Muscle of leg (tissue), 16 donors: Measurements from ENCODE around the gene TBX18. TPM values are rescaled to one million over a fixed set of nuclear protein-coding genes. Genes with fewer than 3 reads are reported as not detected.

ENCODE experiments used
- DNase-seq: peaks from one replicate; pipeline ENCODE4 v3.0.0; 2013
- H3K27ac ChIP-seq: one replicate; pipeline ENCODE4 v1.5.1; 2013; ENCODE audit warnings: mild to moderate bottlenecking, low read length, control low read depth
- H3K27me3 ChIP-seq: one replicate; pipeline ENCODE4 v1.6.1; 2013; ENCODE audit warnings: low read length; ENCODE audit not compliant: control insufficient read depth, insufficient read depth
- H3K36me3 ChIP-seq: one replicate; pipeline ENCODE4 v1.6.1; 2013; ENCODE audit warnings: low read length; ENCODE audit not compliant: control insufficient read depth, insufficient read depth
- H3K4me1 ChIP-seq: one replicate; pipeline ENCODE4 v1.6.1; 2013; ENCODE audit warnings: low read length; ENCODE audit not compliant: control insufficient read depth, insufficient read depth
- H3K4me3 ChIP-seq: one replicate; pipeline ENCODE4 v1.5.1; 2013; ENCODE audit warnings: low read length, control low read depth
- H3K9me3 ChIP-seq: replicated peaks from 2 replicates; pipeline ENCODE4 v1.6.1; 2013; ENCODE audit warnings: low read depth, low read length; ENCODE audit not compliant: control insufficient read depth
- WGBS: methylation state at CpG from one replicate; pipeline ENCODE4 v1.1.5; 2013; ENCODE audit warnings: missing lambda C conversion rate; ENCODE audit not compliant: insufficient coverage; 5-methylcytosine and 5-hydroxymethylcytosine counted together
- long read RNA-seq, 11 donors: transcript quantifications; one replicate each; lab custom pipeline, GENCODE V29; 2026
- polyA plus RNA-seq, 8 donors: library from polyadenylated mRNA; unstranded; fragments of 120-200 nt; gene quantifications; one replicate each; pipeline versions ENCODE4 v1.2.1 to v1.2.3, GENCODE V29; 2013; ENCODE audit warnings: inconsistent platforms in 1 of 8, low replicate concordance in 1 of 8; ENCODE audit not compliant: insufficient read length in 8 of 8, insufficient read depth in 1 of 8
- total RNA-seq: library from RNA; stranded (reverse); fragments of 120-200 nt; gene quantifications from one replicate; pipeline ENCODE4 v1.2.4, GENCODE V29; 2013

The TBX18 gene
- total RNA-seq (20.3 TPM), polyA plus RNA-seq (10 to 100 TPM; 11.5 to 30.4 (median 18.8) TPM)
- long read RNA-seq, donor 1, full-length matches to known transcripts, result 3 of 3 reads
- long read RNA-seq, donor 1, partial matches to known transcripts, result 0 of 3 reads
- long read RNA-seq, donor 1, other reads (novel, unspliced or antisense), result 0 of 3 reads
- long read RNA-seq, donor 2, full-length matches to known transcripts, result 2 of 2 reads
- long read RNA-seq, donor 2, partial matches to known transcripts, result 0 of 2 reads
- long read RNA-seq, donor 2, other reads (novel, unspliced or antisense), result 0 of 2 reads
- long read RNA-seq, donor 3, full-length matches to known transcripts, result 6 of 6 reads
- long read RNA-seq, donor 3, partial matches to known transcripts, result 0 of 6 reads
- long read RNA-seq, donor 3, other reads (novel, unspliced or antisense), result 0 of 6 reads
- long read RNA-seq, donor 4, full-length matches to known transcripts, result 1 of 1 reads
- long read RNA-seq, donor 4, partial matches to known transcripts, result 0 of 1 reads
- long read RNA-seq, donor 4, other reads (novel, unspliced or antisense), result 0 of 1 reads
- long read RNA-seq, donor 5, full-length matches to known transcripts, result 7 of 7 reads
- long read RNA-seq, donor 5, partial matches to known transcripts, result 0 of 7 reads
- long read RNA-seq, donor 5, other reads (novel, unspliced or antisense), result 0 of 7 reads
- long read RNA-seq, donor 6, full-length matches to known transcripts, result 4 of 4 reads
- long read RNA-seq, donor 6, partial matches to known transcripts, result 0 of 4 reads
- long read RNA-seq, donor 6, other reads (novel, unspliced or antisense), result 0 of 4 reads
- long read RNA-seq, donor 7, full-length matches to known transcripts, result 3 of 8 reads
- long read RNA-seq, donor 7, partial matches to known transcripts, result 5 of 8 reads
- long read RNA-seq, donor 7, other reads (novel, unspliced or antisense), result 0 of 8 reads
- long read RNA-seq, donor 8, full-length matches to known transcripts, result 1 of 1 reads
- long read RNA-seq, donor 8, partial matches to known transcripts, result 0 of 1 reads
- long read RNA-seq, donor 8, other reads (novel, unspliced or antisense), result 0 of 1 reads
- long read RNA-seq, donor 9, full-length matches to known transcripts, result 8 of 8 reads
- long read RNA-seq, donor 9, partial matches to known transcripts, result 0 of 8 reads
- long read RNA-seq, donor 9, other reads (novel, unspliced or antisense), result 0 of 8 reads
- long read RNA-seq, donor 10, full-length matches to known transcripts, result 3 of 22 reads
- long read RNA-seq, donor 10, partial matches to known transcripts, result 19 of 22 reads
- long read RNA-seq, donor 10, other reads (novel, unspliced or antisense), result 0 of 22 reads
- long read RNA-seq, donor 11, full-length matches to known transcripts, result 3 of 3 reads
- long read RNA-seq, donor 11, partial matches to known transcripts, result 0 of 3 reads
- long read RNA-seq, donor 11, other reads (novel, unspliced or antisense), result 0 of 3 reads

DNA sequence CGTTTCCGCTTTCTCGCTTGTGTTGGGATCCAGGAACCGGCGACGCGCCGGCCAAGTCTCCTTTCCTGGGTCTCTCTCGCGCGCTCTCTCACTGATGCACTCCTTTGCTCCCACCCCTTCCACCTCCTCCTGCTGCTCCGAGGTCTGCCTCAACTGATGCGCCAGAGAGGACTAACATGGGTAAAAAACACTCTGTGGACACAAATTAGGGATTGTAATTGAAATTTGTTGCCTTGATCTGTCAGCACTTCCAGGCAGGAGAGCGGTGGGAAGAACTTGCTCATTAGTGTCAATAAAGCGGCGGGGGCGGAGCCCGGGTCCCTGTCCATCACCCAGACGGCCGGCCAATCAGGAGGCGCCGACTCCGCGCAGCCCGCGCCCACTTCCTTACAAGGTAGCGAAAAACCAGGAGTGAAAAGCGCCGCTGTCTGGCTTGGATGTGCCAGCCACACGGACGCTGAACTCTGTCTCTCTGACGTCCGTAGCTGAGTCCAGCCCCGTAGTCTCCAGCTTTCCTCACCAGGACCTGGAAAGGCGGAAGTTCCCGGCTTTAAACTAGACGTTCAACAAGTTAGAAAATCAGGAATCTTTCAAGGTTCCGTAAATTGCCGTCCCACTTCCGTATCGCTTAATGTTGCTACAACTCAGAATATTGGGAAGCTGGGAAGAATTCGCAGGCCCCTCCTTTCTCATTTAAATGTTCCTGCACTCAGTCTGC, at the start of gene TBX18:
Gene TBX18, minus strand, starts transcription at position 267 of the 718 bp plus-strand sequence. CDS start 417 bp downstream, outside the sequence.
- Histone ChIP-seq H3K4me3 (peak within 1 kb of the TSS; percentile 60), H3K27me3 (peaks cover 73% of the 10 kb centered on the region), H3K9me3 (no peaks in the 10 kb centered on the region), H3K36me3 (no peaks in the 10 kb centered on the region), H3K27ac (peak within 1 kb of the TSS; percentile 95), H3K4me1 (peaks cover 18% of the 10 kb centered on the region)
- peak; percentile 100 for DNase-seq
- 0% methylated on average over 32 of the region's 42 CpGs for WGBS

DNA sequence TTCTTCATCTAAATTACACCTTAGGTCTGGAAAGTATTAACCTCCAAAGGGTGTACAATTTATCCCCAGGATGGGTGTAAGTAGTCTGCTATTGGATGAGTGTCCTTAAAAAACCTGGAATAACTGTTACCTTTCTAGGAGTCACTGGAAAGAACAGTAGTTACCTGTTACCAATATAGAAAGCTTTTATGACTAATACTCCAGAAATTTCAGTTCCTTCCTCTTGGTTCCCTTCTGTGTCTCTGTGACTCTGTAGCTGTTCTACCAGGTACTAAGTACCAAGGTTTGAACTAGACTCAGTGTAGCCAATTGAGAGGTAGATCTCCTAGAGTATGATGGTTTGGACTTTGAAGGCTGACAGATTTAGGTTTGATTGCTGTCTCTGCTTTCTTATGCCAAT, 47.0 kb upstream of the TBX18 start:
- H3K4me1 ChIP-seq, result peaks cover 3% of the 10 kb centered on the region
- no peak overlapping the region for H3K27ac ChIP-seq
- no peaks in the 10 kb centered on the region for H3K36me3 ChIP-seq
- no peaks in the 10 kb centered on the region for H3K27me3 ChIP-seq
- H3K9me3 ChIP-seq, result no peaks in the 10 kb centered on the region
- no peak overlapping the region for H3K4me3 ChIP-seq
- no peak for DNase-seq

DNA sequence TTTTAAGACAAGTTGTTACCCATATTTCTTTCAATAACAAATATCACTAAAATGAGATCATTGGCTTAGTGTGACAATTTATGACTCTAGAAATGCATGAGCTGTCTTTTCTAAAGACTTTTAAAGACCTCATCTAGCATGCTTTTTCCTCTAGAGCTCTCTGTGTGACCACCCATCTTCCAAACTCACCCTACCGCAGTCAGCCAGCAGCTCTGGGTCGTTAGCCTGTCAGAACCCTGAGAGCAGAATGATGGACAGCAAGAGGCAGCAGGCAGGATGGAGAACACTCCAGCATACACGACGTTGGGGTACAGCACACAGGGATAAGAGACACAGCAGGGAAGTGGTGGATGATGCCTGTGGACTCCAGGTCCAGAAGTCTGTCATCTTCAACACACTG, 45.1 kb upstream of the TBX18 start:
- peak overlapping the region; percentile 43 for H3K27ac ChIP-seq
- 40% methylated on average over 1 of the region's 4 CpGs for WGBS
- H3K9me3 ChIP-seq, result no peaks in the 10 kb centered on the region
- DNase-seq, result peak; percentile 56
- H3K4me1 ChIP-seq, result peaks cover 3% of the 10 kb centered on the region
- no peaks in the 10 kb centered on the region for H3K36me3 ChIP-seq
- no peaks in the 10 kb centered on the region for H3K27me3 ChIP-seq
- H3K4me3 ChIP-seq, result no peak overlapping the region

DNA sequence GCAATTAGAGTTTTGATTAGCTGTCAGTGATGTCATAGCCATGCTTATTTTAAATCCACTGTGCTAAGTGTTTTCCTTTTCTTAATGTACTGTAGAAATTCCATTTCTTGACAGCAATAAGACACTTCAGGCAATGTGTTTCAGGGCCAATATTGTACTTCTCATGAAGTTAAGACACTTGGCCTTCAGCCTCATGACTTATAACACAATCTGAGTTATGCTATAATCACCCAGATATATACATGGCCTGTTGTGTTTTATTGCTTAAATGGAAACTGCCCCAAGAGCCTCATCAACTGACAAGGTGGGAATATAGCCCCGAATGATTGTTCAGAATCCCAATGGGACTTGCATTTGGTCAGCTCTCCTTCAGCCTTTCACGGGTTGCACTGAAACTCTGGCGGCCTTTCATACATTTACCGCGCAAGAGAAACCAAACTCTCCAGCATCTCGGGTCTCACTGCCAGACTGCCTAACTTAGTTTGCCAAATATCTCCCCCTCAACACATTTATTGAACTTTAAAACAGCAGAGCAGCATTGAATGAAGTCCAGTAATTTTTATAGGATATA, 44.2 kb upstream of the TBX18 start:
- Histone ChIP-seq H3K4me1 (peaks cover 3% of the 10 kb centered on the region), H3K4me3 (no peak overlapping the region), H3K36me3 (no peaks in the 10 kb centered on the region), H3K9me3 (no peaks in the 10 kb centered on the region), H3K27ac (peak overlapping the region; percentile 39), H3K27me3 (no peaks in the 10 kb centered on the region)
- DNase-seq, result peak; percentile 94
- 10% methylated on average over 3 of the region's 6 CpGs for WGBS

DNA sequence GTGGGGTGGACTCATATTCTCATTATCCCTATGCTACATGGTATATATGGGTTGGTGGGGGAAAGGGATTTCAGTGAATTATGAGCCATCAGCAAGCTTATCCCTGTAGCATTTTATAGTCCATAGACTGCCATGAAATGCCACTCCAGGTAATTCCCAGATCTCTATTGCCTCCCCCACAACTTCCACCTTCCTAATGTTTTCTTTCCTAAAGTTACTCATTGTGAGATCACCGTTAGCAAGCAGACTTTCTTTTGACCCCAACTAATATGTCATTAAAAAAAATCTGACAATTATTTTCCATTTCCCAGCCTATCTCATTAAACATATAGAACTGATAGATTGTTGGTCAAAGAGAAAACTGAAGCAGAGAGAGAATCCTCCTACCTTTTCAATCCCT, 40.7 kb upstream of the TBX18 start:
- Histone ChIP-seq H3K4me3 (no peak overlapping the region), H3K27me3 (no peaks in the 10 kb centered on the region), H3K36me3 (no peaks in the 10 kb centered on the region), H3K27ac (no peak overlapping the region), H3K9me3 (no peaks in the 10 kb centered on the region), H3K4me1 (peaks cover 3% of the 10 kb centered on the region)
- no CpG with 5 or more reads among the region's 1 CpG for WGBS
- no peak for DNase-seq

DNA sequence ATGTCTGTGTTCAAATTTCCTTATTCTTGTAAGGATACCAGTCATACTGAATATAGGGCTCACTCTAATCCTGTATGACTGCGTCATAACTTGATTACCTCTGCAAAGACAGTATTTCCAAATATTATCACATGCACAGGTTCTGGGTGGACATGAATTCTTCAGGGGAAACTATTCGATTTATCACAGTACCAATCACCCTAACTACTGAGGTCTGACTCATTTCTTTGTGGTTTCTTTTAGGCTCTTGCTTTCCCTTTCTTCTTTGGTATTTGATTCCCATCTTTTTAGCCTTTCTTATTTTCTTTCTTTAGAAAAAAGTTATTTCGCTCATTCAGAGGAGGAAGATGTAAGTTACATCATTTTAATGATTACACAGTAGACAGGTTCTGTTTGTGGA, 40.3 kb upstream of the TBX18 start:
- no peaks in the 10 kb centered on the region for H3K27me3 ChIP-seq
- H3K36me3 ChIP-seq, result no peaks in the 10 kb centered on the region
- 100% methylated on average over 1 of the region's 3 CpGs for WGBS
- no peak overlapping the region for H3K4me3 ChIP-seq
- H3K9me3 ChIP-seq, result no peaks in the 10 kb centered on the region
- no peak for DNase-seq
- peaks cover 3% of the 10 kb centered on the region for H3K4me1 ChIP-seq
- no peak overlapping the region for H3K27ac ChIP-seq

DNA sequence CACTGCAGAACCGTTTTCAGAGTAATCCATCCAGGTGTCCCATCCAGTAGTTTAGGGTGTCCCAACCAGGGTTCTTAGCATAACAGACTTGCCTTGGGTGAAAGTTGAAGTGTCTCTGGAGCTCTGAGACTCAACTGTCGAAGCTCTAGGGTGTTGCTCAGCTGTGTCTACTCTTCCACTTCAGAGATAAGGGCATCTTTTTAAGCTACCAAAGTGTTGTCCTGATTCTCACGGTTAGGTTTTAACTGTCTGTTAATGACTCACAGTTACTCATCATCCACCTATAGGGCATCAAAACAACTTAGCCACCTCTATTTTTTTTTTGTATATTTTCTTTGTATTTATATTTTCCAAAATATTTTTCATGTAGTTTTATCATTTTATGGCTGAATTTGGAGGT, 36.9 kb upstream of the TBX18 start:
- no peak overlapping the region for H3K27ac ChIP-seq
- no peaks in the 10 kb centered on the region for H3K36me3 ChIP-seq
- no peak for DNase-seq
- no peaks in the 10 kb centered on the region for H3K4me1 ChIP-seq
- no peaks in the 10 kb centered on the region for H3K27me3 ChIP-seq
- H3K9me3 ChIP-seq, result no peaks in the 10 kb centered on the region
- 100% methylated on average over 1 of the region's 3 CpGs for WGBS
- no peak overlapping the region for H3K4me3 ChIP-seq

DNA sequence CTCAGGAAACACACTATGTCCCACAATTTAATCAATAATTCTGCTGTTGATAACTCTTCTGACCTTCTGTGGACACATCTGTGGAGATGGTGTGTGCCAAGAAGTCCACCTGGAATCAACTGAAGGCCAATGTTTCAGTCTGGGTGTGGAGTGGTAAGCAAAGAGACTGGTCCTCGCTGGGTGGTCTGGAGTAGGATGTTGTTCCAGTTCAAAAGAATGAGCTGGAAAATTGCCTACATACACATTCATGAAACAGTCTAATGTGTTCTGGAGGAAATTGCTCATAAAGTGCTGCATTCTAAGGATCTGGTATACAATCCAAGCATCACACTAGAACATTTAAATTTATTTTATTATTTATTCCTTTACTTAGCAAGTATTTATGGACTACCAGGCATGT, 33.9 kb upstream of the TBX18 start:
- DNase-seq, result peak; percentile 73
- Histone ChIP-seq H3K9me3 (no peaks in the 10 kb centered on the region), H3K4me1 (no peaks in the 10 kb centered on the region), H3K27me3 (no peaks in the 10 kb centered on the region), H3K36me3 (no peaks in the 10 kb centered on the region), H3K4me3 (no peak overlapping the region), H3K27ac (no peak overlapping the region)
- WGBS, result no CpG with 5 or more reads among the region's 1 CpG

DNA sequence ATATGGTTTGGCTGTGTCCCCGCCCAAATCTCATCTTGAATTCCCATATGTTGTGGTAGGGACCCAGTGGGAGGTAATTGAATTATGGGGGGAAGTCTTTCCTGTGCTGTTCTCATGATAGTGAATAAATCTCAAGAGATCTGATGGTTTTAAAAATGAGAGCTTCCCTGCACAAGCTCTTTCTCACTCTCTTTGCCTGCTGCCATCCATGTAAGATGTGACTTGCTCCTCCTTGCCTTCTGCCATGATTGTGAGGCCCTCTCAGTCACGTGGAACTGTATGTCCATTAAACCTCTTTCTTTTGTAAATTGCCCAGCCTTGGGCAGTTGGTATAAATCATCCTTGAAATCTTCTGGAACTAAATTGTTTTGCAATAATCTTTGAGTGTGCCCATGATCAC, 31.9 kb upstream of the TBX18 start:
- H3K4me1 ChIP-seq, result no peaks in the 10 kb centered on the region
- DNase-seq, result no peak
- H3K27me3 ChIP-seq, result no peaks in the 10 kb centered on the region
- 100% methylated on average over 1 of the region's 2 CpGs for WGBS
- no peak overlapping the region for H3K27ac ChIP-seq
- H3K9me3 ChIP-seq, result no peaks in the 10 kb centered on the region
- no peak overlapping the region for H3K4me3 ChIP-seq
- no peaks in the 10 kb centered on the region for H3K36me3 ChIP-seq
